Measurements from ENCODE around the gene GLOD4. TPM values are rescaled to one million over a fixed set of nuclear protein-coding genes. Genes with fewer than 3 reads are reported as not detected.

Gene GLOD4
- total RNA-seq, 2 experiments from 2014 or later = 48.4 to 79.7 TPM

DNA sequence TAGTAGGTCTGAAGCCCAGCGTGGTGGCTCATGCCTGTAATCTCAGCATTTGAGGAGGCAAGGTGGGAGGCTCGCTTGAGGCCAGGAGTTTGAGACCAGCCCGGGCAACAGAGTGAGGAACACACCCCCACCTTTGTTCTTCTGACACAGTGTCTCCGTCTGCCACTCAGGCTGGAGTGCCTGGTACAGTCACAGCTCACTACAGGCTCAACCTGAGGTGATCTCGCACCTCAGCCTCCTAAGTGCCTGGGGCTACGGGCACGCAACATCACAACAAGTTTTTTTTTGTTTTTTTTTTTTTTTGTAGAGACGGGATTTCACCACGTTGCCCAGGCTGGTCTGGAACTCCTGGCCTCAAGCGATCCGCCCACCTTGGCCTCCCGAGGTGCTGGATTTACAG is 56.3 kb downstream of the GLOD4 start:
- Histone ChIP-seq H3K4me1 (ENCODE audit: insufficient read depth, low read length, poor library complexity, severe bottlenecking) (no peaks in the 10 kb centered on the region), H3K27ac (ENCODE audit: low read depth, low read length, poor library complexity, severe bottlenecking) (no peak overlapping the region), H3K9me3 (ENCODE audit: low read length) (no peaks in the 10 kb centered on the region), H3K79me2 (ENCODE audit: insufficient read depth, low read depth, low read length) (no peaks in the 10 kb centered on the region), H3K36me3 (ENCODE audit: insufficient read depth, low read length) (no peaks in the 10 kb centered on the region), H4K20me1 (ENCODE audit: insufficient read depth, low read length) (no peaks in the 10 kb centered on the region), H2AFZ (ENCODE audit: low read length) (no peak overlapping the region), H3K4me2 (ENCODE audit: low read length) (no peak overlapping the region), H3K4me3 (ENCODE audit: low read depth, low read length, poor library complexity, severe bottlenecking) (no peak overlapping the region), H3K9me2 (ENCODE audit: insufficient read depth, low read length) (no peaks in the 10 kb centered on the region)
- intact Hi-C loops (cut with micrococcal nuclease; ENCODE audit: unreplicated experiment) = no loop called here
- BruUV-seq (replicated peaks) = no TSS peak
- CTCF ChIA-PET (ENCODE audit: unreplicated experiment) = no interaction called here
- POLR2A ChIA-PET = interaction anchor here (0.7 kb wide), 1 partner anchor 668 kb away, joined by 3 read pairs; no protein-coding TSS in a partner anchor
- no peak for DNase-seq (ENCODE audit: low spot score)
- TF ChIP-seq EZH2phosphoT487 (IDR thresholded peaks at IDR 0.05; ENCODE audit: borderline replicate concordance, low read depth, low read length) = no peak
- TF ChIP-seq, protein P1, sequence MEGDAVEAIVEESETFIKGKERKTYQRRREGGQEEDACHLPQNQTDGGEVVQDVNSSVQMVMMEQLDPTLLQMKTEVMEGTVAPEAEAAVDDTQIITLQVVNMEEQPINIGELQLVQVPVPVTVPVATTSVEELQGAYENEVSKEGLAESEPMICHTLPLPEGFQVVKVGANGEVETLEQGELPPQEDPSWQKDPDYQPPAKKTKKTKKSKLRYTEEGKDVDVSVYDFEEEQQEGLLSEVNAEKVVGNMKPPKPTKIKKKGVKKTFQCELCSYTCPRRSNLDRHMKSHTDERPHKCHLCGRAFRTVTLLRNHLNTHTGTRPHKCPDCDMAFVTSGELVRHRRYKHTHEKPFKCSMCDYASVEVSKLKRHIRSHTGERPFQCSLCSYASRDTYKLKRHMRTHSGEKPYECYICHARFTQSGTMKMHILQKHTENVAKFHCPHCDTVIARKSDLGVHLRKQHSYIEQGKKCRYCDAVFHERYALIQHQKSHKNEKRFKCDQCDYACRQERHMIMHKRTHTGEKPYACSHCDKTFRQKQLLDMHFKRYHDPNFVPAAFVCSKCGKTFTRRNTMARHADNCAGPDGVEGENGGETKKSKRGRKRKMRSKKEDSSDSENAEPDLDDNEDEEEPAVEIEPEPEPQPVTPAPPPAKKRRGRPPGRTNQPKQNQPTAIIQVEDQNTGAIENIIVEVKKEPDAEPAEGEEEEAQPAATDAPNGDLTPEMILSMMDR (conservative IDR thresholded peaks at IDR 0.05; ENCODE audit: low read length) = no peak

DNA sequence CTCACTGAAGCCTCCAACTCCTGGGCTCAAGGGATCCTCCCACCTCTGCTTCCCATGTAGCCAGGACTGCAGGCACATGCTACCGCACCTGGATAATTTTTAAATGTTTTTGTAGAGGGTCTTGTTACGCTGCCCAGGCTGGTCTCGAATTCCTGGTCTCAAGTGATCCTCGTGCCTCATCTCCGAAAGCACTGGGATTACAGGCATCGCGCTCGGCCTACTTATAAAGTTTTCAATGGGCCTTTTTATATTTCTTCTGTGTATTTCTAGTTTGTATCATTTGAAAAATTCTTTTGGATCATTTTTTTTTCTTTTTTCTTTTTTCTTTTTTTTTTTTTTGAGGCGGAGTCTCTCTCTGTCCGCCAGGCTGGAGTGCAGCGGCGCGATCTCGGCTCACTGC is 57.0 kb downstream of the GLOD4 start:
- ChIA-PET CTCF (ENCODE audit: unreplicated experiment) (no interaction called here), POLR2A (interaction anchor here (0.7 kb wide), 1 partner anchor 668 kb away, joined by 3 read pairs; no protein-coding TSS in a partner anchor)
- Histone ChIP-seq H2AFZ (ENCODE audit: low read length) (no peak overlapping the region), H3K4me3 (ENCODE audit: low read depth, low read length, poor library complexity, severe bottlenecking) (no peak overlapping the region), H3K9me3 (ENCODE audit: low read length) (no peaks in the 10 kb centered on the region), H4K20me1 (ENCODE audit: insufficient read depth, low read length) (no peaks in the 10 kb centered on the region), H3K79me2 (ENCODE audit: insufficient read depth, low read depth, low read length) (no peaks in the 10 kb centered on the region), H3K4me2 (ENCODE audit: low read length) (no peak overlapping the region), H3K4me1 (ENCODE audit: insufficient read depth, low read length, poor library complexity, severe bottlenecking) (no peaks in the 10 kb centered on the region), H3K27ac (ENCODE audit: low read depth, low read length, poor library complexity, severe bottlenecking) (no peak overlapping the region), H3K36me3 (ENCODE audit: insufficient read depth, low read length) (no peaks in the 10 kb centered on the region), H3K9me2 (ENCODE audit: insufficient read depth, low read length) (no peaks in the 10 kb centered on the region)
- no TSS peak for BruUV-seq (replicated peaks)
- no peak for TF ChIP-seq EZH2phosphoT487 (IDR thresholded peaks at IDR 0.05; ENCODE audit: borderline replicate concordance, low read depth, low read length)
- TF ChIP-seq, protein P1 (conservative IDR thresholded peaks at IDR 0.05; ENCODE audit: low read length) = no peak
- intact Hi-C loops (cut with micrococcal nuclease; ENCODE audit: unreplicated experiment) = no loop called here
- no peak for DNase-seq (ENCODE audit: low spot score)

DNA sequence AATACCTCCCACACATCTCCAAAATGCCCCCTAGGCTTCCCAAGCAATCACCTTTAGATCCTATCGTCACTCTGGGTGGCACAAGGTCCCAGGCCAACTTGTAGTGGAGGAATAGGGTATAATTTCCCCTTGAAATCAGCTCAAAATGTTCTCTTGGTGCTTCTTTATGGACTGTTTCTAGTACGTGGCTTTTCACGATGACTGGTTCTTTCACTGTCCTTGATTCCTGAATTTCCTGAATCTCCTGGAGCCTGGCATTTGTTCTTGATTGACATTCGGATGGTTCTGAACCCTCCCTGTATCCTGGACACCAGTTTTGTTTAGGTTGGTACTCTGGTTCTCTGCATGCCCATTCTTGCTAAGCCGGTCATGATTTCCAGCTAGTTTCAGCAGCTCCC is 60.5 kb downstream of the GLOD4 start:
- no peaks in the 10 kb centered on the region for H3K9me2 ChIP-seq (ENCODE audit: insufficient read depth, low read length)
- H3K4me1 ChIP-seq (ENCODE audit: insufficient read depth, low read length, poor library complexity, severe bottlenecking) = no peaks in the 10 kb centered on the region
- ChIA-PET POLR2A (no interaction called here), CTCF (ENCODE audit: unreplicated experiment) (no interaction called here)
- no peak overlapping the region for H2AFZ ChIP-seq (ENCODE audit: low read length)
- no peaks in the 10 kb centered on the region for H3K9me3 ChIP-seq (ENCODE audit: low read length)
- H3K36me3 ChIP-seq (ENCODE audit: insufficient read depth, low read length) = no peaks in the 10 kb centered on the region
- no peaks in the 10 kb centered on the region for H3K79me2 ChIP-seq (ENCODE audit: insufficient read depth, low read depth, low read length)
- no peak for DNase-seq (ENCODE audit: low spot score)
- intact Hi-C loops (cut with micrococcal nuclease; ENCODE audit: unreplicated experiment) = no loop called here
- TF ChIP-seq, protein P1 (conservative IDR thresholded peaks at IDR 0.05; ENCODE audit: low read length) = no peak
- no peak for TF ChIP-seq EZH2phosphoT487 (IDR thresholded peaks at IDR 0.05; ENCODE audit: borderline replicate concordance, low read depth, low read length)
- BruUV-seq (replicated peaks) = no TSS peak
- H3K4me3 ChIP-seq (ENCODE audit: low read depth, low read length, poor library complexity, severe bottlenecking) = no peak overlapping the region
- no peak overlapping the region for H3K4me2 ChIP-seq (ENCODE audit: low read length)
- H3K27ac ChIP-seq (ENCODE audit: low read depth, low read length, poor library complexity, severe bottlenecking) = no peak overlapping the region
- no peaks in the 10 kb centered on the region for H4K20me1 ChIP-seq (ENCODE audit: insufficient read depth, low read length)
